Measurements from ENCODE around the gene NHSL2.

DNA sequence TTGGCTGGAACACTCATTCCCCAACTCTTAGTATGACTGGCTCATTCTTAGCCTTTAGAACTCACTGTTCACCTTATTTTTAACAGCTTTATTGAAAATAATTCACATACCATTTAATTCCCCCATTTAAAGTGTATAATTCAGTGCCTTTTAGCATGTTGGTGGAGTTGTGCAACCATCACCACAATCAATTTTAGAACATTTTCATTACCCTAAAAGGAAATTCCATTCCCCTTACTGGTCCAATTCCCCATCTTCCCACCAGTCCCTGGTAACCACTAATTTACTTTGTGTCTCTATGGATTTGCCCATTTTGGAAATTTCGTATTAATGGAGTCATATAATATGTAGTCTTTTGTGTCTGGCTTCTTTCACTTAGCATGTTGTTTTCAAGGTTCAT lies 19.7 kb downstream of the NHSL2 start:
- TF ChIP-seq GATA2 (IDR thresholded peaks at IDR 0.05; ENCODE audit: low read depth, low read length) (no peak), GATA3 (IDR thresholded peaks at IDR 0.05; ENCODE audit: low read depth, low read length) (no peak)
